Stimulated activated memory B cell treated with anti-CD40 and anti-IgM and Interleukin-4, amounts not matched to agents 10 μg/mL and 1 μg/mL and 100 μg/mL, for 72 hours (primary cell): Measurements from ENCODE around the gene ANKRD18A.

Source experiments
- ATAC-seq: fragments of 150-1000 bp; cut with Tn5 transposase; 2 replicates; pipeline ENCODE4 v1.10.0; 2021
- H3K27ac Mint-ChIP-seq: one replicate; pipeline ENCODE4 v1.8.0; 2022; ENCODE audit warnings: mild to moderate bottlenecking, mixed read lengths
- H3K27me3 Mint-ChIP-seq: one replicate; pipeline ENCODE4 v1.8.0; 2022; ENCODE audit warnings: mixed read lengths
- H3K36me3 Mint-ChIP-seq: one replicate; pipeline ENCODE4 v1.8.0; 2022; ENCODE audit warnings: mixed read lengths
- H3K4me1 Mint-ChIP-seq: one replicate; pipeline ENCODE4 v1.8.0; 2022; ENCODE audit warnings: mixed read lengths
- H3K4me3 Mint-ChIP-seq: one replicate; pipeline ENCODE4 v1.8.0; 2022; ENCODE audit warnings: mild to moderate bottlenecking, moderate library complexity, mixed read lengths
- H3K9me3 Mint-ChIP-seq: one replicate; pipeline ENCODE4 v1.8.0; 2022; ENCODE audit warnings: mixed read lengths

ANKRD18A gene

GRCh38 chr9:38526591-38526990, 93.8 kb downstream of the ANKRD18A start:
- H3K36me3 Mint-ChIP-seq: no peaks in the 10 kb centered on the region
- H3K27me3 Mint-ChIP-seq: peaks cover 8% of the 10 kb centered on the region
- H3K9me3 Mint-ChIP-seq: peaks cover 2% of the 10 kb centered on the region
- H3K4me3 Mint-ChIP-seq: no peak overlapping the region
- no peak overlapping the region for H3K27ac Mint-ChIP-seq
- ATAC-seq: no peak
- no peaks in the 10 kb centered on the region for H3K4me1 Mint-ChIP-seq

- no peaks in the 10 kb centered on the region for H3K9me3 Mint-ChIP-seq
- peaks cover 10% of the 10 kb centered on the region for H3K27me3 Mint-ChIP-seq
- no peak overlapping the region for H3K27ac Mint-ChIP-seq
- no peaks in the 10 kb centered on the region for H3K36me3 Mint-ChIP-seq
- H3K4me3 Mint-ChIP-seq: no peak overlapping the region
- H3K4me1 Mint-ChIP-seq: no peaks in the 10 kb centered on the region
- ATAC-seq: no peak
Observed at GRCh38 chr9:38523121-38523520, 97.3 kb downstream of the ANKRD18A start.

- H3K27me3 Mint-ChIP-seq: peaks cover 10% of the 10 kb centered on the region
- no peak overlapping the region for H3K4me3 Mint-ChIP-seq
- ATAC-seq: no peak
- no peak overlapping the region for H3K27ac Mint-ChIP-seq
- no peaks in the 10 kb centered on the region for H3K9me3 Mint-ChIP-seq
- no peaks in the 10 kb centered on the region for H3K36me3 Mint-ChIP-seq
- H3K4me1 Mint-ChIP-seq: no peaks in the 10 kb centered on the region
Observed at GRCh38 chr9:38521762-38522161, 98.6 kb downstream of the ANKRD18A start.
